ENCODE results near the gene RRP15. TPM values are rescaled to one million over a fixed set of nuclear protein-coding genes. Genes with fewer than 3 reads are reported as not detected.

The RRP15 gene
- total RNA-seq: 7.4 and 7.8 TPM in 2 replicates

- peak; percentile 87 for DNase-seq
Observed at GRCh38 chr1:218284917-218285635, at the start of gene RRP15. RRP15 (plus strand) TSS chr1:218285293; CDS start chr1:218285317, 24 bp downstream.

GRCh38 chr1:218242171-218242570, 42.9 kb upstream of the RRP15 start:
- no peak for DNase-seq

GRCh38 chr1:218247339-218247738, 37.8 kb upstream of the RRP15 start:
- DNase-seq: no peak

- no peak for DNase-seq
Observed at GRCh38 chr1:218249338-218250140, 35.6 kb upstream of the RRP15 start.

- DNase-seq: peak; percentile 6
Observed at GRCh38 chr1:218250492-218250891, 34.6 kb upstream of the RRP15 start.

GRCh38 chr1:218254296-218254946, 30.7 kb upstream of the RRP15 start:
- no peak for DNase-seq

- DNase-seq: no peak
Observed at GRCh38 chr1:218255090-218255489, 30.0 kb upstream of the RRP15 start.

GRCh38 chr1:218257371-218257770, 27.7 kb upstream of the RRP15 start:
- DNase-seq: no peak

GRCh38 chr1:218257971-218258370, 27.1 kb upstream of the RRP15 start:
- DNase-seq: no peak

- no peak for DNase-seq
Observed at GRCh38 chr1:218259339-218259738, 25.8 kb upstream of the RRP15 start.

GRCh38 chr1:218259800-218260199, 25.3 kb upstream of the RRP15 start:
- peak; percentile 35 for DNase-seq

GRCh38 chr1:218262259-218262658, 22.8 kb upstream of the RRP15 start:
- no peak for DNase-seq

GRCh38 chr1:218266356-218266755, 18.7 kb upstream of the RRP15 start:
- DNase-seq: peak; percentile 7

GRCh38 chr1:218272366-218272765, 12.7 kb upstream of the RRP15 start:
- no peak for DNase-seq

- DNase-seq: no peak
Observed at GRCh38 chr1:218273762-218274479, 11.2 kb upstream of the RRP15 start.

GRCh38 chr1:218274511-218274910, 10.6 kb upstream of the RRP15 start:
- DNase-seq: no peak

- no peak for DNase-seq
Observed at GRCh38 chr1:218275823-218276222, 9.3 kb upstream of the RRP15 start.

GRCh38 chr1:218281285-218281684, 3.8 kb upstream of the RRP15 start:
- no peak for DNase-seq

- no peak for DNase-seq
Observed at GRCh38 chr1:218284377-218284916, 646 bp upstream of the RRP15 start.

GRCh38 chr1:218292515-218292914, 7.4 kb downstream of the RRP15 start:
- DNase-seq: no peak

- DNase-seq: no peak
Observed at GRCh38 chr1:218294546-218294945, 9.5 kb downstream of the RRP15 start.

- DNase-seq: no peak
Observed at GRCh38 chr1:218296162-218296561, 11.1 kb downstream of the RRP15 start.

- DNase-seq: no peak
Observed at GRCh38 chr1:218297461-218297860, 12.4 kb downstream of the RRP15 start.

All from dermis blood vessel endothelial cell (primary cell).